HG03457 (cell line): ENCODE results near the gene KIF26A.
"Not testable (repeated sequence)": the region's sequence is repeated elsewhere in the genome, so short reads cannot be mapped to it uniquely, and the experiment has no call there.

Experiments used
- ATAC-seq: cut with Tn5 transposase; IDR thresholded peaks from one replicate; pipeline ENCODE4 v1.9.1; 2021; ENCODE audit warnings: moderate number of reproducible peaks; ENCODE audit not compliant: unreplicated experiment

The KIF26A gene

DNA sequence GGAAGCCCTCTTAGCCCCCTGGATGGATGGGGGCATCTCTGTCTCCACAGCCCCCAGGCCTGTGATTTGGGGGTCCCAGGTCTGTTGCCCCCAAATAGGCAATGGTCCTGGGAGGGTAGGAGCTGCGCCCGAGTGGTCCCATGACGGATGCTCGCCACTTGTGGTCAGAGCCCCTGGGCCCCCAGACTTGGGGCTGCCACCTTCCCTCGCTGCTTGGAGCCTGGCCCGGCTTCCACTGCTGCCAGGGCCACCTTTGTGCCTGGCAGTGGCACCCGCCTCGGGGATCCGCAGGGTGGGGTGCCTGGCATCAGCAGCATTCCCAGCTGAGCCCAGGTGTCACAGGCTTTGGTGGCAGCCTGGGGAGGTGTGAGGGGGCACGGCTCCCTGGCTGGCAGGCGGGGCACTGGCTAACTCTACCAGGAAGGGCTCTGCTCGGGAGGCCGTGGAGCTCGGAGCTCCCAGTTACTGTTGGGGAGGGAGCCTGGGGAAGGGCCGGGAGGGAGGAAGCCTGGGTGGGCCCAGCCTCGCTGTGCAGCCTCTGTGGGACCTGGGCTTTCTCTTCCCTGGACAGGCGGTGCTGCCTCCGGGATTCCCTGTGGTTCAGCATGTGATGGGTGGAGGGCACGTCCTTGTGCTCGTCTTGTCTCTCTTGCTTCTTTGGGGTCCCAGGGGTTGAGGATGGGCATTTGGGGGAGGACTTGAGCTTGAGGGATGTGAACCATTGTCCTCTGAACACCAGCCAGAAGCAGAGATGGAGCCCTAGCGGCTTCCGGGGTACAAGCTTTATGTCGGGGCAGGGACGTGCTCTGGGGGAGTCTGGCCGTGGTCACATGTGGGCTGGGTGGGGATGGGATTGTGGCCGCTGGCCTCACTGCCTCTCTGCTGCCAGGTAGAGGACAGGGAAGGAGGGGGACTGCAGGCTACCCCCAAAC is 5.4 kb downstream of the KIF26A start:
- no peak for ATAC-seq

DNA sequence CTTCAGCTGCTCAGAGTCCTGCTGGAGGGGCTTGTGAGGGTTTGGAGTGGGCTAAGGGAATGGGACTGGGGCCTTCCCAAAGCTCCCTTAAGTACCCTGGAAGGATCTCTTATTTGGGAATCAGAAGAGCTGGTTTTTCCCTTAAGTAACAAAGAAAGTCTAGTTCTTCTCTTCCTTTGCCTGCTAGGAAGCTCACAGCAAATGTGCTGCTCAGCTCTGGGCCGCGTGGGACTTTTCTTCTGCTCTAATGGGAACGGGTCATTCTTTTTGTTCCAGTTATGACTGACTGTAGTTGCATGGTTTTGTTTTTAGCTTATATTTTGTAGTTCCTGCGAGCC is 6.0 kb downstream of the KIF26A start:
- ATAC-seq, result no peak

DNA sequence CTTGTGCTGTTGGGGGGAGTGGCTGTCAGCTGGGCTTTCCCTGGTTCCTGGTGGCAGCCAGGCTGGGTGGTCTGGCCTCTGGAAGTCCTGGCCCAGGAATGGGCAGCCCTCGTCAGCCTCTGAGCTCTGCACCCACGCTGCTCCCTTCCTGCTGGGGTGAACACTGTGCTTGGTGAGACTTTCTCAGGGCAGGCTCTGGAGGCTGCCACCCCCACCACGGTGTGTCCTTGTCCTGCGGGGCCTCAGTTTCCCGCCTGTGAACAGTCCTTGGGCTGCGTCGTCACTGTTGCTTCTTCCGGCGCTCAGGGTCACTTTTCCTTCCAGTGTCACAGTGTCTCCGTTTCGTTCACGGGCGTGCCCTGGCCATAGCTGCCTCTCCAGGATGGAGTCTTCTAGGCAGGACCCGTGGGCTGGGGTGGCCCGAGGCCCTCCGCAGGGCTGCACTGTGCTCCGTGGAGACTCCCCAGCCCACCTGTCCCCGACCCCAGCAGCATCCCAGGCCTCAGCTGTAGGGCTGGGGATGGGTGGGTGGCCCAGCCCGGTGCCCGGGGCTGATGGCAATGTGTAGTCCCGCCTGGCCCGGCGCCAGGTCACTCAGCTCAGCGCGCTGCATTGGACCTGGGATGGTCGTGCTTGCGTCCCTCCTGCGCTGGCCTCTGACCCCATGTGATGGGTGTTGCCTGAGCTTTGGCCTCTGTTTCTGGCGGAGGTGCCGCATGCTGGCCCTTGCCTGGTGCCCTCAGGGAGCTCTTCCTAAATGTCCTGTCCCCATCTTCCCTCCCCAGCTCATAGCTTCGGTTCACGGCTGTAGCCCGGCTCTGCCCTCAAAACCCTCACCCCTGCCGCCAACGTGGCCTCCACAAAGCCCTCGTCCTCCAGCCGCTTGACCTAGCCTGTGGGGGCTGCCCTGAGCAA is 6.8 kb downstream of the KIF26A start:
- no peak for ATAC-seq

DNA sequence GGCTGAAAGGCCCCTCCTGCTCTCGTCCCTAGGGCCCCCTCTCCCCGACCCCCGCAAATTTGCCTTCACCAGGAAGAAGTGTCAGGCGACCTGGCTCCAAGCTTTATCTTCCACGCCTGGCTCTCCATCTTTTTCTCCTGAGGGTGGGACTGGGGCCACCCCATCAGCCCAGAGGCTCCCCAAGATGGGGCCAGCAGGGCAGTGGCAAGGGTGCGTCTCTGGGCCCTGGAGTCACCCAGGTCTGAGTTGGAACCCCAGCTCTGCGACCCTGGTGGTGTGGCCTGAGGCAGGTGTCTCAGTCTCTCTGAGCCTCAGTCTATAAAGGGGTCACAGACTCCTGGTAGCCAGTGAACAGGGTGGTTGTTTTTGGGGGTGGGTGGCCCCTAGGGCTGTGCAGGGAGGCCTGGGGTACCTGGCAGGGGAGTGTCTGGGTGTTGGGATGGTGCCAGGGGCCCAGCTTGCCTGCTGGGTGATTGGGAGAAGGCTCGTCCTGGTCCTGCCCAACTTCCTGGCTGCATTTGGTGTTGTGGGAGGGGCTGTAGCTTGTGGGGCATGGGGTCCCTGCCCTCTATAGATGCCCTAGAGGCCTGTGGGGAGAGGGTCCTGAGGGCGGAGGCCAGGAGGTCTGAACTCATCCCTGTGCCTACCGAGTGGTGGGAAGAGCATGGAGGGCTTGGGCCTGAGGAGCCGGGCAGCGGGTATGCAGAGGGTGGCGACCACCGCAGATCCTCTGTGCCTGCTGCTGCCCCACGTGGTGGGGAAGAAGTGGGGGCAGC is 7.6 kb downstream of the KIF26A start:
- ATAC-seq, result no peak

DNA sequence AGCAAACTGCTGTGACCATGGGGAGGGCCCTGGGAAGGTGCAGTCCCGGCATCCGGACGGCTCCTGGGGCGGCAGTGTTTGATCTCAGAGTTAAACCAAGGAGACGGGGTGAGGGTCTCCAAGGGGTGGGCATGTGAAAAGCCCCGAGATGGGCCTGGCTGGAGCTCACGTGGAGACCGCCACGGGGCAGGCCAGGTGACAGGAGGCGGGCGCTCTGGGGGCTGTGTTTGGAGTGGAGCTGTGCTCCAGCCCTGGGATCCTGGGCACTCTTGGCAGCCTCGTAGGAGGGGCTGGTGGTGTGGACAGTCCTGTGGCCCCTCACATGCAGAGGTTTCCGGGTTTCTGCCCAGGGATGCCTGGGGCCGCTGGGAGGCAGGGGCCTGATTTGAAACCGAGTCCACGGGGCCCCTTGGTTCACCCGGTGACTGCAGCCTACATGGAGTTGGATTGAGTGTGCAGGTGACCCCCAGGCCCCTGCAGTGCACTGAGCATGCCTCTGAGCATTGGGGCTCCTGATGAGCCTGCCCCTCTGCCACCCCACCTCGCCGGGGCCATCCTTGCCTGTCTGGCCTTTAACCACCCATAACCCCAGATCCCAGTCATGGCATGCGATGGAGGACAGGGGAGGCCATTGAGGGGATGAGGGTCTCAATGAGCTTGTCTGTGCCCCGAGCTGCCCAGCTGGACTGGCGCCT is 8.4 kb downstream of the KIF26A start:
- ATAC-seq, result no peak

DNA sequence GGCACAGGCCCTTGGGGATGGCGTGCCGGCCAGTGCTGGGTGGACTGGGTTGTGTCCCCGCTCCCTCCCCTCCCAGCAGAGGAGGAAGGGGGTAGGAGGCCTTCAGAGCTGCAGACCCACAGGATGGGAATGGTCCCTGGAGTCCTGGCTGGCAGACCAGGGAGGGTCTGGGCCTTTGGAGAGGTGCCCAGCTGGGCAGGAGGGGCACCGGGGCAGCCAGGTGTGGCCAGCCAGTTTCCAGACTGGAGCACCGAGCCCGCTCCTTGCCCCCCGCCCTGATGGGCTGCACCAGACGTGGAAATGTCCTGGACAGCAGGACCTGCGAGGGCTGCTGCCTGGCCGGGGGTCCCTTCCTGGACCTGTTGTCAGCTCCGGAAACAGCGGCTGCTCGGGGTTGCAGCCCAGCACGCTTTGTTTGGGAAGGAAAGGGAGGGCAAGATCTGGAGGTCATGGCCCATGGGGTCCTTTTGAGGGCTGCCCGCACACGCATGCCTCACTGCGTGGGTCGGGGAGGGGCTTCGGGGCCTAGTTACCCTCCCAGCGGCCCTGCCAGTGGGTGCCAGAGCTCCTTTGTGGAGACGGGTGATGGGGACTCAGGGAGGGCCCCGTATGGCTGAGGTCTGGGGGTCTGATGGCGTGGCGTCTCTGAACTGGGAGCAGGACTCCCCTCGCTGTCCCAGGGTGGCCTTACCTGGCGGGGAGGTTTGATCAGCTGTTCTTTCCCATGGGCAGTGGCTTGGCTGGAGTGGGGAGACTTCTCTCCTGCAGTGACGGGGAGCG is 9.1 kb downstream of the KIF26A start:
- ATAC-seq, result no peak

DNA sequence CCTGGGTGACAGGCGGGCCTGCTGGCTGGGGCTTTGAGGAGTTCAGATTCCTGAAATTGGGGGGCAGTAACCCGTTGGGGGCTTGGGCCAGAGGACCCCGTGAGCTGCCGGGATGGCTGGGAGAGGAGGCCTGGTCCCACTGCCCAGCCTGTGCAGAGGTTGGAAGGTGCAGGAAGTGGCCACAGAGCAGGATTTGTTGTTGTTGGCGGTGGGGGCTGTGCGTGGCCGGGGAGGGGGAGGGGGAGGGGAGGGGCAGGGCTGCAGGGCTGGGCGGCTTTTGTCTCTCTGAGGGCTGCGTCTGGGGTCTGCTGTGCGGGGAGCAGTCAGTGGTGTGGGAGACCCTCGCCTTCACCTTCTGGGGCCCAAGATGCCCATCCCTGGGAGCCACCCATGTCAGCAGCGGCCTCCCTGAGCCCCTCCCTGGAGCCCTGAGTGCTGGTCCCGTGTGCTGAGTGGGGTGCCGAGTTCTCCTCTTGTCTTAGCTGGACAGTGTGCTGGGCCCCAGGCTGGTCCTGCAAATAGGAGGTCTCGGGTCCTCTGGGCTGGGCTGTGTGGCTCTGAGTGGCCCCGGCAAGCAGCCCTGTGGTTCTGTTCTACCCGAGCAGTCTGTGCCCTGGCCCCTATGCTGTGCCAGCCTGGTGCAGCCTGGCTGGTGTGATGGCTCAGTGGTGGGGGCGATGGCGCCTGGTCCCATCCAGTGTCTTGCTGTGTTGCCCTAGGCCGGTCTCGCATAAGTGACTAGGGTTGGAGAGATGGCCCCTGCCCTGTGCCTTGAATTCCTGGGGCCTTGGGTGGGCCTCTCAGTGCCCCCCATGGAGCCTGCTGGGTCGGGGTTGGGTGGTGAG is 10.3 kb downstream of the KIF26A start:
- ATAC-seq, result no peak

DNA sequence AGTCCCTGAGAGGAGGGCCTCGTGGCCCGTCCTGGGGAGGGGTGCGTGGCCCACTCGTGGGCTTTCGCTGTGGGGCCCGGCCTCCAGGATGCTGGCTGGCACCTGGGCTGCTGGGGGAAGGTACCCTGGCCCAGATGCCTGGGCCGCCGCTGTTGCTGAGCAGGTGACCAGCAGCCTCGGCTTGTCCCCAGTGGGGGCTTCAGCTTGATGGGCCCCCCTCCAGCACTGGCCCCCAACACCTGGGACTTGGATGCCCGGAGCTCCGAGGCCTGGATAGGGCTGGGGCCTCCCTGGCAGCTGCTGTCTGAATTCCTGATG is 10.8 kb downstream of the KIF26A start:
- no peak for ATAC-seq

DNA sequence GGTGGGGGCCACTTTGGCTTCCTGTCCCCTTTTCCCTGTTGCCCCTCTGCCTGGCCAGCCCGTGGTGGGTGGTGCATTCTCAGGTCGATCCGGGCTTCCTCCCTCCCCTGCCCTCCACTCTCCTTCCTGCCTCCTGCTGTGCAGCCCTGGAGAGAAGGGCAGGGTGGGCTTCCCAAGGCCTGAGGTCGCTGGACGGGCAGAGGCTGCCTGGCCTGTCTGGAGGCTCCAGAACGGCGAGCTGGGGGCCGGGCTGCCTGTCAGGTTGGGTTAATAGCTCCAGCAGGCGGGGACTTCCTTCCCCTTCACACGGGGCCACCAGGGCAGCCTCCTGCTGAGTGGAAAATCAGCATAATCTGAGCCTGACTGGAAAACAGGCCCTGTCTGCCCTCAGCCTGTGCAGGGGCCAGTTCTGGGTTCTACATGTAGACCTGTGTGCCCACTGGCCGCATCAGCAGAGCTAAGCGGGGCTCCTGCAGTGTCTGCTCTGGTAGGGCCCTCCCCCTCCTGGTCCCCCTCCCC is 11.3 kb downstream of the KIF26A start:
- no peak for ATAC-seq

DNA sequence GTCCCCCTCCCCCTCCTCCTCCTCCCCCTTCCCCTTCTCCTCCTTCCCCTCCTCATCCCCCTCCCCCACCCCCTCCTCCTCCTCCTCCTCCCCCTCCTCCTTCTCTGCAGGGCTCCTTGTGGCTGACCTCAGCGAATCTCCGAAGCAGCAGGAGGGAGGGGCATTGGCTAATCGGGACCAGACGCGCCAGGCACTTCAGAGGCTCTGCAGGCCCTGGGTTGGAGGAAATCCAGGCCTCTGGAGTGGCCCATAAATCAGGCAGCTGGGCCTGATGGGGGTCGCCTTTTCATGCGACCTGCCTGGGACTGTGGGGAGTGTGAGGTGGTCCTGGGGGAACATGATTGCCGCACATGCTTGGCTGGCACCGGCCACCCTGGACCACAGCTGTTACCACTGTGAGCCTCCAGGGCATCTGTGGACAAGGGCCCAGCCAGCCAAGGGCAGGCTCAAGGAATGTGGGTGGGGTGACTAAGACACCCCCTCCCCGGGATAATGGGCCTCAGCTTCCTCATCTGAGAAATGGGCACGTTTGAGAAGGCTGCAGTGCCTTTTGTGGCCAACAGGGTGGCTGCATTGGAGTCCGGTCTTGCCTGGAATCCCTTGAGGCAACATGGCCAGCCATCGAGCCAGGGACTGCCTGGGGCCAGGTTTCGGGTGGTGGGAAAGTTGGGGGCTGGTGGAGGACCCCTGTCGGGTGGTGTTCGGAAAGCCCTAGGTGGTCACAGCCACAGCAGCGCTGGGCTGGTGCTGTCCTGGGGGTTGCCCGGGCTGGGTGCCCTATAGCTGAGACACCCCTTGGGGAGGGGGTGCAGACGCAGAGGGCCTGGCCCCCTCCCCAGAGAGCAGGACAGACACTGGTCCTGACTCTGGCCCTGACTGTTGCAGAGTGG is 12.0 kb downstream of the KIF26A start:
- no peak for ATAC-seq

DNA sequence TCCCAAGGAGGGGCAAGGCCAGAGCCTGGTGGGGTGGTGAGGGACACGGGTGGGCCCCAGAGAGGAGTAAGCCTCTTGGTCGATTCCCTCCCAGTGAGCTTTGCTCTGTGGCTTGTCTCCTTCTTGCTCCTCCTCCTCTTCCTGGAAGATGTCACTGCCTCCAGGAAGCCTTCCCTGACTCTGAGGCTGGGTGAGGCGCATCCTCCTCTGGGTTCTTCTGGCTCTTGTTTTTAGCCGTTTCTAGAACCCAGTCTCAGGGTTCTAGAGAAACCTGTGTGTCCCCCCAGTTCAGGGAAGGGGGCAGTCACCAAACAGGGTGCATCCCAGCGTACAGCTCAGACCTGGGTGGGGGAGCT is 12.6 kb downstream of the KIF26A start:
- ATAC-seq, result no peak

DNA sequence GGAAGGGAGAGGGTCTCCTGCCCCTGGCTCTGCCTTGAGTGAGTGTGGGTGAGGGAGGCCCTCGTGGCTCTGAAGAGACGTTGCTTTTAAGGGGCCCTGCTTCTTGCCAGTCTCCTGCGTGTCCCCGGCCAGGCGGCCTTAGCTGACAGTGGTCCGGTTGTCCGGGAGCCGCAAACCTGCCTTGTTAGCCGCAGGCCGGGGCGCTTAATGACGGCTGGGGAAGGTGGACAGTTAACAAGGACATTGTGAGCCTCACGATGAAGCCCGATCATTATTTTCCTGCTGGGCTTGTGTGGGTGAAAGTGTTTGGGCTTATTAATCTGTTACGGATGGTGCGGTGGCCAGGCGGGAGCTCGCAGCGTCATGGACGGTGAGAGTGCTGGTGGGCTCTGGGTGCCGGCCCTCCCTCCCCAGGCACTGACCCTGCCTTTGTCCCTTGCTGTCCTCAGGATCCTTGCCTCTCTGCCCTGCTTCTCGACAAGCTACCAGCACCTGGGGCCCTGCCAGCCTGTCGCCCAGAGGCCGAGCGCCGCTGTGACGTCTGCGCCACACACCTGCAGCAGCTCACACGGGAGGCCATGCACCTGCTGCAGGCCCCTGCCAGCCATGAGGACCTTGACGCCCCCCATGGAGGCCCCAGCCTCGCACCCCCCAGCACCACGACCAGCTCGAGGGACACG is 13.3 kb downstream of the KIF26A start:
- no peak for ATAC-seq

DNA sequence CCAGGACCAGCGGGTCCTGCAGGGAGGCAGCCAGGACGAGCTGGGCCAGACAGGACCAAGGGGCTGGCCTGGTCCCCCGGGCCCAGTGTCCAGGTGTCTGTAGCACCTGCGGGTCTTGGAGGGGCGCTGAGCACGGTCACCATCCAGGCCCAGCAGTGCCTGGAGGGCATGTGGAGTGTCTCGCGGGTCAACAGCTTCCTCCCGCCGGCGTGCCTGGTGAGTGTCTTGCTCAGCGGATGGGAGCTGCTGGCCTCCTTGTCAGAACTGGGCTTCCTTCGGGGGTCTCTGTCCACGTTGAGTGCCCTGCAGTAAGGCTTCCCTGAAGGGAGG is 13.8 kb downstream of the KIF26A start:
- ATAC-seq, result no peak

DNA sequence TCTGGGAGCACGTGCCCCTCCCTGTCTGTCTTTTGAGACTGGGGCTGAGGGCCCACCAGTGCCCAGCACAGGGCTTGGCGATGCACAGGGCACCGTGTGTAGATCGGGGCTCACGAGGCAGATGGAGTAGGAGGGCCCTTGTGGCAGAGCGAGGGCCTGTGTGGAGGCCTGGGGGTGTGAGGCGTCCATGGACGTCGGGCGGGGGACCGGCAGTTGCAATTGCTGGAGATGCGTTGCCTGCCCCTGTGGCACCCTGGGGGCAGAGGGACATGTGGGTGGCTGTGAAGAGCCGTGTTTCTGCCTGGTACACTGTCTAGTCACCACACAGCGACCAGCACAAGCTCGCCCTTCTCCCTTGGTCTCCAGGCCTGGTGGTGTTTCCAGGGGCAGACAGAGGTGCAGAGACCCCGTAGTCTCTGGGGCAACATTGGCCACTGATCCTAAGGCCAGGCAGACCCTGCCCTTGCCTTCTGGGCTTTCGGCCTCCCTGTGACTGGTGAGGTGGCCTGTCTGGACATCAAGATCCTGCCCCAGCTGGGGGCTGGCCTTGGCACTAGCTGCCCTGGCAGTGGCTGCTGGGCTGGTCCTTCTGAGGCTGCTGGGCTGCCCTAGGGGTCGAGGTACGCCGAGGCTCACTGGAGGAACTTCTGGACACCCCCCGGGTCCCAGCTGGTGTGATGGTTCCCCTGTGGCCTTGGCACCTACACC is 14.5 kb downstream of the KIF26A start:
- ATAC-seq, result no peak

DNA sequence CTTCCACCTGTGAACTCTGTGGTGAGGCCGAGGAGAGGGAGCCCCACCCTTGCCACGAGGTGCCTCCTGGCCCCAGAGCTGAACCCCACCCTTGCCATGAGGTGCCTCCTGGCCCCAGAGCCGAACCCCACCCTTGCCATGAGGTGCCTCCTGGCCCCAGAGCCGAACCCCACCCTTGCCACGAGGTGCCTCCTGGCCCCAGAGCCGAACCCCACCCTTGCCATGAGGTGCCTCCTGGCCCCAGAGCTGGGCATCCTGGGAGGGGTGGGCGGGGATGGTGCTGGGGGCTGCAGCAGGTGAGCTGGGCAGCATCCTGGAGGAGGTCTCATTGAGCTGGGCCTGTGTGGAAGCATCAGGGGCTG is 15.0 kb downstream of the KIF26A start:
- ATAC-seq, result not testable (repeated sequence)

DNA sequence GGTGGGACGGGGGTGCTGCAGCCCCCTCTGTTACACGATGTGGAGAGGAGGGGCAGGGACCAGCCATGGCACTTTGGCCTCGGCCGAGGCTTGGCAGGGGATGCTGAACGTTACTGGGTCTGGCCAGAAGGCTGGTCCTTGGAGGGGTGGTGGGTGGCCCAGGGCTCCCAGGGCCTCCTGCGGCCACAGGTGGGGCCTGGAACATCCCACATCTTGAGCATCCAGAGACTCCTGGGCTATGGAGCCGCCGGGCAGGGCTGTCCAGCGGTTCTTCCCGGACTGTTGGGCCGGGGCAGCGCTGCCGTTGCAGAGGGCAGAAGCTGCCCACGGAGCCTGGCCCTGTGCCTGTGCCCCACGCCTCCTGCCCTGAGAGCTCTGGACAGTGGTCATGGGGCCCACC is 15.9 kb downstream of the KIF26A start:
- ATAC-seq, result no peak

DNA sequence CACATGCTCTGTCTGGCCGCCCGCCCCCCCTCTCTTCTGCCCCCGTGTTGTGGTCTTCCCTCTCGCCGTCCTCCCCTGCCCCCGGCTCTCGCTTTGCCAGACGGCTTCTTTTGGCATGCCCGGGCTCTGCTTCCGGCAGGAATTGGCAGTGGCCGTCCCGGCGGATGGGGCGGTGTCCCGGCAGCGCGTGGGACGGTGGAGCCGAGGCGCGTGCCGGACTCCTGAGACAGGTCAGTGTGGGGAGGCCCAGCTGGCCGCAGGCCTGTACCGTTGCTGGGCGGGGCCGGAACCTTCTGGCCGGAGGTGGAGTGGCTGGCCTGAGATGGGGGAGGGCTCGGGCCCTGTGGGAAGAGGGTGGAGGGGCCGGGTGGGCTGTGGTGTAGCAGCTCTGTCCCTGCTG is 17.1 kb downstream of the KIF26A start:
- no peak for ATAC-seq
